Activated naive CD4-positive, alpha-beta T cell treated with Interleukin-2 at 50 U/mL for 16 hours (primary cell): Measurements from ENCODE around the gene GRK5.

Source experiments
- DNase-seq: peaks from one replicate; pipeline ENCODE4 v3.0.0-alpha.2; 2020

The GRK5 gene

DNA sequence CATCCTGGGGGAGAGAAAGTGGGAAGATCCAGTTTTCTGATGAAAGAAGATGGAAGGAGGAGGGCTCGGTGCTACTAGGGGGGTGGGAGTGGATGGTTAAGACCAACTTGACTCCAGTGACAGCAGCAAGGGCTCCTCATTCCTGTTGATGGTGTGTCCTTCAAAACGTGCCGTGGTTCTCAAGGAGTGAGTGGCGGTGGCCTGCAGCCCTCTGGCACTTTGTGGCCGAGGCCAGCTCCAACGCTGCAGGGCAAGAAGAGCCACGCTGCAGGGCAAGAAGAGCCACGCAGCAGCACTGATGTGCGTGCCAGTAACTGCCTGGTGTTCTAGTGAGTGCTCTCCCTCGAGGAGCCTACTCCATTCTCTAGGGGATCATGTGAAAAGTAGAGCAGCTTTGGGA lies 72.1 kb downstream of the GRK5 start:
- DNase-seq = no peak

DNA sequence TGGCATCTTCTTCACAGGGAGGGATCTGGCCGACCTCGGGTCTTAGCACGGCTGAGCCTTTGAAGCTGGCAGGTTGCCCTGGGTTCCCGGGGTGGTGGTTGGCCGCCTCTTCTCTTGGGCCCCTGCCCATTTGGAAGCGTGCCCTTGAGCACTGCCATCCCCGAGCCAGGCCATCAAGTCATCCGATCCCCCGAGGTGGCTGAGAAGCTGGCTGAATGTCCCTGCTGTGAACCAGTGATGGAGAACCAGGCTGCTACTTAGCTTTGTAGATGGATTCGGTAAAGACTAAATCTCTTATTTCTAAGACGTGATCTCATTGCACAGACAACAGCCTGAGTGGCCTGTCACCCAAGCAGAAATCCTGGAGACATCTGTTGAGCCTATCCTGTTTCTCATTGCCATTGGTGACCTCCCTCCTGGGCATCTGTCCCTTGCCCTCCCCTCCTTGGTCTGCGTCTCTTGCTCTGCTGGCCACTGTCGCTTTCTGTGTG lies 74.3 kb downstream of the GRK5 start:
- no peak for DNase-seq

DNA sequence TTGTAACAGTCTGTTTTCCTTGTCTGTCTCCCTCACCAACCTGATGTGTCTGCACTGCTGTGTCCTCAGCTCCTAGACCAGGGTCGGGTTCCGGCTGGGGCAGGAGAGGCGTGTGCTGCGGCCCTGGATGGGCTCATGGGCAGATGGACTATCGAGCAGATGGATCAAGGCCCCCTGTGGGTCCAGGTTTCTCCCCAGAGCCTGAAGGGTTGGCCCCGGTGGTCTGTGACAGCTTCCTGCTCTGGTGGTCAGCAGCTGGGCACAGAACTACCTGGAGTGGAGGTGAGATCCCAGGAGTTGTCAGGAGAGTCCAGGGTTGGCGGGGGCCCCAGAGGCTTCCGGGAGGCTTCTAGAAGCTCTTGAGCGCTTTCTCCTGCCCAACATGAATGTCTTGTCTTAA lies 75.1 kb downstream of the GRK5 start:
- no peak for DNase-seq

DNA sequence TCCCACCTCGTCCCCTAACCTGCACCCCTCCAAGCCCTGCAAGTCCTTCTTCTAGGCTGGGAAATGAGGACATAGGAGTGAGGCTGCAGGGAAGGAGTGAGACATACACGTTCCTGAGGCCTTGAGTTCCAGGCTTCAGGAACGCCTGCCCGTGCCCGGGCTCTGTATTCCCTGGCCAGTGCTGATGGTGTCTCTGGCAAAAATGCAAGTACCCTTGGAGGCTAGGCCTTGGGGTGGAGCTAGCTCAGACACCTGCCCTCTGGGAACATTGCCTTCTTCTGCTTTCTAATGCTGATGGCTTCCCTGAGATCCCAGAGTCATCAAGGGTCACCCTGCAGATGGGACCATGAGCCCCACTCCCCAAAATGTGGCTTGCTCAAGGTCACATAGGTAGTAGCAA lies 76.0 kb downstream of the GRK5 start:
- no peak for DNase-seq

DNA sequence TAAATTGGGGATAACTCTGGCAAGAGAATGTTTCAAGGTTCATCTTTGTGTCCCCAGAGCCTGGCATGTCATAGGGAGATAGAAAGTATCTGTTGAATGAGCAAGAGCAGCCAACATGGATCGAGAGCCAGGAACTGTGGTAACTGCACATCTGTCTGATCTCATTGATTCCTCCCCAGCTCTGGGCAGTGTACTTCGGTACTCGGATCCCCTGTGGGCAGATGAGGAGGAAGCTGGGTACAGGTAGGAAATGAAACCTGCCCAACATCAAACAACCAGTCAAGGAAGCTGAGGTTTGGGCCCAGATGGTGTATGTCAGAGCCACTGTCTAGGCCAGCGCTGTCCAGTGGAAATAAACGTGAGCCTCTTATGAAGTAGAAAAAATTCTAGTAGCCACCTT lies 76.4 kb downstream of the GRK5 start:
- DNase-seq = peak; percentile 25

DNA sequence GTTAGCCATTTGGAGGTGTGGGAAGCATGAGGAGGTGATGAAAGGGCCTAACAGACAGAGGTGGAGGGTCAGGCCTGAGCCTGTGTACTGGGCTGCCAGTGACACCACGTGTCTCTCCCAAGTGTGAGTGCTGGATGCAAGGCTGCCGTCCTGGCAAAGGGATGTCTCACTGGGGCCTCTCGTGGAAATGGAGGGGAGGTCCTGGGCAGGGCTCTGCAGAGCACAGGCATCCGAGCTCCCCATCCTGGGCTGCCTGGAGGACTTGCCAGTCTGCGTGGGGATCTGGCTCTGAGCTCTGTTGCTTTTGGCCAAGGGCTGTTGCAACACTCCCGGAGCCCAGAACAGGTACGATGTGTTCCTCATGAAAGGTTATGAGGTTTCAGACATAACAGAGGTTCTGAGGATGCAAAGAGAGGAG lies 77.3 kb downstream of the GRK5 start:
- DNase-seq = no peak

DNA sequence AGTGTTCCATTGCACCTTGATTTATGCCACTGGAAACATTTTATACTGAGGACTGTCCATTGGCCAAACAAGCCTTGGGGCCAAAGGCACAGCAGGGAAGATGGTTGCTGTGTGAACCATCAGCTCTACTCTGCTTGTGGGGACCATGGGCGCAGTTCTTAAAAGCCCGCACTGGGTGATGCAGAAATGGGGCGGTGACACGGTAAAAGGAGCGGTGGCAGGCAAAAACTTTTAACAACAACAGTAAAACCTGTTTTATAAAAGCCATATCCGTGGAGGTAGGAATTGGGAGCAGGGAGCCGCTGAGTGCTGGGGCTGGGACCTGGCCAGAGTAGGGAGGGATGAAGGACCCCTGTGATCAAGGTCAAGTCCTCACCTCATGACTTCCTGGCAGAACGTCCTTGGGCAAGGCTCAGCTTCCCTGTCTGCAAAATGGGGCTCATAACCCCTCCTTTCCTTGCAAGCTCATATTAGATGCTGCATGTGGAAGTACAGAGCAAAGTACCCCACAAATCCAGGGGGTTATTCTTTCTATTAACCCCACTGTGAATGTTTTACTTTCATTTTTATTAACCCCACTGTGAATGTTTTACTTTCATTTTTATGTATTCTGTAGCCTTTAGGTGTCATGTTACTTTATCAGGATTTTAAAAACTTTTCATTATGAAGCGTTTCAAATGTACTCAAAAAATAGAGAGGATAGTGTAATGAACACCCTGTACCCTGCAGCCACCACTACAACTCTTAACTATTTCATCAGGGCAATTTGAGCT lies 78.3 kb downstream of the GRK5 start:
- DNase-seq = no peak

GRCh38 chr10:119286516-119286915 lies 79.1 kb downstream of the GRK5 start:
- no peak for DNase-seq

DNA sequence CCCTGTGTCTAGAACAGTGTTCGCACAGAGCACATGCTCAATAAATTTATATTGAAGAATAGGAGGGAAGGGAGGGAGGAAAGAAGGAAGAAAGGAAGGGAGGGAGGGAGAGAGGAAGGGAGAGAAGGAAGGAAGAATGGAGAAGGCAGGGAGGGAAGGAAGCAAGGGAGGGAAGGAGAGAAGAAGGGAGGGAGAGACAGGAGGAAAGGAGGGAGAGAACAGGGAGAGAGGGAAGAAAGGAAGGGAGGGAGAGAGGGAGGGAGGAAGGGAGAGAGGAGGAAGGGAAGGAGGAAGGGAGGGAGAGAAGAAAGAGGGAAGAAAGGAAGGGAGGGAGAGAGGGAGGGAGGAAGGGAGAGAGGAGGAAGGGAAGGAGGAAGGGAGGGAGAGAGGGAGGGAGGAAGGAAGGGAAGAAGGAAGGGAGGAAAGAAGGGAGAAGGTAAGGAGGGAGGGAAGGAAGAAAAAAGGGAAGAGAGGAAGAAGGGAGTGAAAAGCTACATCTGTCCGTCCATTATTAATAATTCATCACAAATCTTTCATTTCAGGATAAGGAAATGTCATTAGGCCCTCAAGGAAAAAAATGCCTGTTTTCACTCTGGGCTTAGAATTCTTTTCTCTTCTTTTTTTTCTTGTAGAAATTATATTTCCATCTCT lies 79.7 kb downstream of the GRK5 start:
- no peak for DNase-seq

GRCh38 chr10:119288574-119289001 lies 81.2 kb downstream of the GRK5 start:
- DNase-seq = no peak

DNA sequence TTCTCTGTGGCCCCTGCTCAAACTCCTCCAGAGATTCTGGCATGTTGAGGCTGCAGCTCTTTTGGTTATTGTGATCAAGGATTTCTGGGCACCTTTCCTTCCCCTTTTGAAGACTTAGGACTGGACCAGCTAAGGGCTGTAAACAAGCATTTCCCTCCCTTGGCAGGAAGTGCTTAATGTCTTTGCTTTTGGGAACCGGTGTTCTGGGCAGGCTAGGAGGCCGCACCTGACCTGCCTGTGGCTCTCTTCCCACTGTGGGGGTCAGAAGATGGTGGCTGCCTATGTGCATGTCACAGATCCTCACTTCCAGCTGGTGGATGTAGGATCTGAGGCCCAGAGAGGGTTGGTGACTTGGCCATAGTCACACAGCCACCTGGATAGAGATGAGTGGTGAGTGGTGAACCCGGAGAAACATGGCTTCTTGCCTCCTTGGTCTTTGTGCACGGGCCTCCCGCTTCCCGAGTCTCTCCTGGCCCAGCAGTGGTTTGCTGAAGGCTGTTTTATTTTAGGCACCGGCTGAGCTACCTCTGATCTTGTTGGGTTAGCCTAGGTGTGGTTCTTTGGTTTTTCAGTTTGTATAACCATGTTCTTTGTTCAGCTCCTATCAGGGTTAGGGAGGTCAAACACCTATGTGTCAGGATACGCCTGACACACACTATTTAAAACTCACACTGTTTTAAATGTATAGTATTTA lies 82.0 kb downstream of the GRK5 start:
- no peak for DNase-seq

DNA sequence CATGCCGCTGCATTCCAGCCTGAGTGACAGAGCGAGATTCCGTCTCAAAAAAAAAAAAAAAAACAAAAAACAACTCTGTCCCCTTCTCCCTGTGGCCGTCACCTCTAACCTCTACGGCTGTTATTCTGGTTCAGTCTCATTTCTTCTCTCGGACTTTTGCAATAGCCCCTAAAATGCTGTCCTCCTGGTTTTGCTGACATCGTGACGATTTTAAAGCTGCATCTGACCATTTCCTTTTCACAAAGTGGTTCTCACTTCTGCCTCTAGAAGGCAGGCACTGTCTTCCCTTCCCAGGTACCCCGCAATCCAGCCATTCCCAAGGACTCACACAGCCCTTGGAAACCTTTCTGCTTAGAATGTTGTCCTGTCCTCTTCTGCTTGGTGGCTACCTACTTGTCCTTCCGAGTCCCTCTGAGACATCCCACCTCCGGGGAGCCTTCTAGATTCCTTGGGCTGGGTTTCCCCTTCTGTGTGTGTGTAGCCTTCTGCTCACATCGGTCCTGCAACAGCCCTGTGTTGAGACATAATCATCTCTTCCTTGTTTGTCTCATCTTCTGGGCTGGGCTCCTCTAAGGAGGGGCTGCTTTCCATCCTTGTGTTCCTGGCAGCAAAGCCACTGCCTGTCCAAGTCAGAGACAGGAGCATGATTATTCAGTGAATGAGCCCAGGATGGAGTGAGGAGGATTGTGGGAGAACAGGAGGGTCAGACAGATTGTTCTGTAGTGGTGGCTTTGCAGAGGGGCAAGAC lies 83.1 kb downstream of the GRK5 start:
- no peak for DNase-seq

DNA sequence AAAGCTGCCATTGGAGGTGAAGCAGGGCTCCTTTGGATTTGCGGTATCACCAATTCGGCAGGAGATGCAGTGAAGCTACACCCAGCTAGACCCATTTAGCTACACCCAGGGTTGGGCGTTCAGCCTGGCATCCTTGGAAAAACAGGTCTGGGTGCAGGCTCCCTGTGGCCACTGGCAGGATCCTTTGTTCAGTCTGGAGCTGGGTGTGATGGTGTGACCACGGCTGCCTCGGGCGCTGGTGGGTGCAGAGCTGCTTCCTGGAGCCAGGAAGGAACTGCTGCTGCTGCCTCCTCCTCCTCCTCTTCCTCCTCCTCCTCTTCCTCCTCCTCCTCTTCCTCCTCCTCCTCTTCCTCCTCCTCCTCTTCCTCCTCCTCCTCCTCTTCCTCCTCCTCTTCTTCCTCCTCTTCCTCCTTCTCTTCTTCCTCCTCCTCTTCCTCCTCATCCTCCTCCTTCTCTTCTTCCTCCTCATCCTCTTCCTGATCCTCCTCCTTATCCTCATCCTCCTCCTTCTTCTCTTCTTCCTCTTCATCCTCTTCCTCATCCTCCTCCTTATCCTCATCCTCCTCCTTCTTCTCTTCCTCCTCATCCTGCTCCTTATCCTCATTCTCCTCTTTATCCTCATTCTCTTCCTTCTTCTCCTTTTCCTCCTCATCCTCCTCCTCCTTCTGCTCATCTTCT lies 84.0 kb downstream of the GRK5 start:
- DNase-seq = no peak

DNA sequence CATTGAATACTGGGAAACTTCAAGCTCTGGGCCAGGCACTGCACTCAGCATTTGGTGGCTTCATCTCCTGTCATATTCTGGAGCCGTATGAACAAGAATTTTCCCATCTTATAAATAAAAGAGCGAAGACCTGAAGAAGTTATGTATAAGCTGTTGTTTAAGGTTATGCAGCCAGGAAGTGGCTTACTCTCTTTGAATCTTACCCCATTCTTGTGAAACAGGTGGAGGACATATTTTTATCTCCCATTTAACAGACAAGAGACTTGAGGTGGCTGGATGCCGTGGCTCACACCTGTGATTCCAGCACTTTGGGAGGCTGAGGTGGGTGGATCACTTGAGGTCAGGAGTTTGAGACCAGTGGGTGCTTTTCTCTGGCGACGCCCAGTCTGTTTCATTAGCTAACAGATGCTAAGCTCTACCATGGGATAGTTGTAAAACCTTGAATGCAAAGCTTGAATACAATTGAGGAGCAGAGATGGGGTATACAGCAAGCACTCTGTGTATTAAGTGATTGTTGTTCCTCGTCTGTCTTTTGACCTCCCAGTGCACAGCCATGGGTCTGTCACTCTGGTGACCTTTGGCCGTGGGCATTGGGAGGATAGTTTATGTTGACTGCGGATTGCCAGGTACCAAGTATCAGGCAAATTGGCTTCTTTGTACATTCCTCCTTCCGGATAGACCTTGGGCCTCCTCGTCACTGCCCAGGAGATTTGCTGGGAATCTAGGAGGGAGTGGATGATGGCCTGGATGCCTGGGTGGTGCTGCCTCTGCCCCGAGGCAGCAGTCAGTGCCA lies 85.8 kb downstream of the GRK5 start:
- DNase-seq = no peak

DNA sequence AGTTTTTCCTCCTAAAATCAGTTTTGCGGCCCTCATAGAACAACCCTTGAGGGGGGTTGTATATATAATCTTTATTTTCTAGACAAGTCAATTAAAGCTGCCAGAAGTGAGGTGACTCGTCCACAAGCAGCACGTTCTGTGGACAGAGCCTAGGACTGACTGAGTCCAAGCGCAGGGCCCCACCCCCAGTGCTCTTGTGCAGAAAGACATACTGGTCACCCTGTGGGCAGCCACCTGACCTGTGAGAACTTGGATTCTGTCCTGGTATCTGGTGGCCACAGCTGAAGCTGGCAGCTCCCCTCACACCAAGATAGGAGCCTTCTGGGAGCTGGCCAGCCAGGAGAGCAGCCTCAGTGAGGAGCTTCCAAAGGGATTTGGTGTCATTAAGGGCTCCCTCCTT lies 89.3 kb downstream of the GRK5 start:
- no peak for DNase-seq

DNA sequence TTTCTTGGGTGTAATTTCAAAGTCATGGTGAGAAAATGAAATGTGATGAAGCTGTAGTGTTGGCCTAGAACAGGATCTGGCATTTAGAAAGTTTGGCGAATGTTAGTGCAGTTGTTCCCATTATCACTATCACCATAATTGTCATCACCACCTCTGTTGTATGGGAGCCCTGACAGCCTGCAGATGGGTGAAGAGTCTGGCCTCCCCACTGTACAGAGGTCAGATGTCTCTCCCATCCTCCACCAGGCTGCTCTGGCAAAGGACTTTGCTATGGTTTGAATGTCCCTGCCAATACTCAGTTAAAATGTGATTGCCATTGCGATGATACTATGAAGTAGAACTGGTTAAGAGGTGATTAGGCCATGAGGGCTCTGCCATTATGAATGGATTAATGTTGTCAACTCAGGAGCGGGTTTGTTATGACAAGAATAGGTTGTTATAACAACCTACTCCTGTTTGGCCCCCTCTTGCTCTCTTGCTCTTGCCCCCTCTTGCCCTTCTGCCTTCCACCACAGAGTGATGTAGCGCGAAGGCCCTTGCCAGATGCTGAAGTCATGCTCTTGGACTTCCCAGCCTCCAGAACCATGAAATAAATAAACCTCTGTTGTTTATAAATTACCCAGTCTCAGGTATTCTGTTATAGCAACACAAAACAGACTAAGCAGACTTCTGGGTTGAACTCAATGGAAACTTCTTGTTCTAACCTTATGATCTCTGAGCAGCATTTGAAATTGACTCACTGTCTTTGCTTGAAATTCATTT lies 90.0 kb downstream of the GRK5 start:
- no peak for DNase-seq

DNA sequence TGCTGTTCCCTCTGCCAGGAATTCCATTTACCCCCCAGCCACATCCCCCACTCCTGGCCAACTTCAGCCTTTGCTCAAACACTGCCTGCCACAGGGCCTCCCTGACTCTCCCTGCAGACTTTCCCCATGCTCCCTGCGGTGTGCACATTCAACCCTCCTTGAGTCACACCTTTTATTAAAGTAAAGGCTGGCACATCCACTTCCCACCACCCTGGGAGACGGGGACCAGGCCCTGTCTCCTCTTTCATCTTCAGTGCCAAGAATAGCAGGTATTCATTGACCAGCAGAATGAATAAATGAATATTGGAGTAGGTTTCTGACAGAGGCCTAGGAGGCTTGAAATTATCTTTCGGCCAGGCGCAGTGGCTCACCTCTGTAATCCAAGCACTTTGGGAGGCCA lies 91.4 kb downstream of the GRK5 start:
- DNase-seq = no peak

GRCh38 chr10:119299531-119299930 lies 92.2 kb downstream of the GRK5 start:
- no peak for DNase-seq

DNA sequence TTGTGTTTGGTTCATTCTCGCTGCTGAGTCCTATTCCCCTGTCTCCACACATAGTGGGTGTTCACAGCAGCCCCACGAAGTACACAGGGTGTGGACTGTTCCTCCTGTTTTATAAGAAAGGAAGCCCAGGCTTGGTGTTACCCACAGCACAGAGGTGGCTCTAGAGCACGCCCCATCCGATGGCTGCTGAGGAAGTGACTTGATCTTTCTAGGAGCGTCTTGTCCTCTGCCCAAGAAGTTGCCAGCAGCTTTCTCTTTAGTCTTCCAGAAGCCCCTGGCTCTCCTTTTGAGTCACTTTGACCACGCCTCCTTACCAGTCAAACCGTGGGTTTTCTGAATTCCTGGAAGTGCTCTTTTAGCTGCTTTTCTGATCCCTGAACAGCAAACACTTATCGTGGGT lies 94.0 kb downstream of the GRK5 start:
- peak; percentile 70 for DNase-seq

DNA sequence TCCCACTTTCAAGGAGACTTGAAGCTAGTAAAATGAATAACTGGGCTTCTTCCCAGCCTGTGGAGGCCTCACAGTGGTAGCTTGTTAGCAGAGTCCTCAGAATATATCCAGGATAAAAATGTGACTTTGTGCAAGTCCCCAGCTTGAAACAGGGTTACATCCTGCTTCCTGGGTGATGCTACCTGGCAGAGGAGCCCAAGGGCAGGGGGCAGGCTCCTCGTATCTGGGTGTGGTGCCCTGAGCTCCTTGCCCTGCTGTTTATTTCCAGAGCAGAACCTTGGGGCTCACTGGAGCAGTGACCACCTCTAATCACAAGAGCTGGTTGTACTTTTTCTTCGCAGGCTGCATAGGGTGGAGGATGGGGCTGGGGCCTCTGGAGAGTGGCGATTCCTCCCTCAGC lies 94.8 kb downstream of the GRK5 start:
- no peak for DNase-seq
